ENCODE data around the gene TPSG1.

- TF ChIP-seq CTCF (IDR thresholded peaks at IDR 0.05; ENCODE audit: insufficient read depth, low read length) (no peak), POLR2AphosphoS5 (IDR thresholded peaks at IDR 0.05; ENCODE audit: low read depth) (no peak), GABPA (IDR thresholded peaks at IDR 0.05; ENCODE audit: low read depth) (no peak), REST (IDR thresholded peaks at IDR 0.05; ENCODE audit: insufficient replicate concordance, low read depth) (no peak)
These were observed 24.9 kb downstream of the TPSG1 start for GRCh38 chr16:1200014-1200627.

All from HL-60 (cell line).